Retinal pigment epithelial cell (primary cell): Measurements from ENCODE around the gene DYNLT2.

ENCODE experiments used
- DNase-seq: peaks from one replicate; pipeline ENCODE4 v3.0.0-alpha.2; 2010; ENCODE audit warnings: low read depth
- H3K4me3 ChIP-seq: 2 replicates; pipeline ENCODE4 v1.5.1; 2011; ENCODE audit warnings: mild to moderate bottlenecking, low read length, control low read depth, moderate library complexity
- TF ChIP-seq, protein P1 (sequence below): conservative IDR thresholded peaks from 2 replicates; pipeline ENCODE4 v1.5.1; 2011; ENCODE audit warnings: low read depth, low read length, control low read depth, inconsistent platforms

Gene DYNLT2

DNA sequence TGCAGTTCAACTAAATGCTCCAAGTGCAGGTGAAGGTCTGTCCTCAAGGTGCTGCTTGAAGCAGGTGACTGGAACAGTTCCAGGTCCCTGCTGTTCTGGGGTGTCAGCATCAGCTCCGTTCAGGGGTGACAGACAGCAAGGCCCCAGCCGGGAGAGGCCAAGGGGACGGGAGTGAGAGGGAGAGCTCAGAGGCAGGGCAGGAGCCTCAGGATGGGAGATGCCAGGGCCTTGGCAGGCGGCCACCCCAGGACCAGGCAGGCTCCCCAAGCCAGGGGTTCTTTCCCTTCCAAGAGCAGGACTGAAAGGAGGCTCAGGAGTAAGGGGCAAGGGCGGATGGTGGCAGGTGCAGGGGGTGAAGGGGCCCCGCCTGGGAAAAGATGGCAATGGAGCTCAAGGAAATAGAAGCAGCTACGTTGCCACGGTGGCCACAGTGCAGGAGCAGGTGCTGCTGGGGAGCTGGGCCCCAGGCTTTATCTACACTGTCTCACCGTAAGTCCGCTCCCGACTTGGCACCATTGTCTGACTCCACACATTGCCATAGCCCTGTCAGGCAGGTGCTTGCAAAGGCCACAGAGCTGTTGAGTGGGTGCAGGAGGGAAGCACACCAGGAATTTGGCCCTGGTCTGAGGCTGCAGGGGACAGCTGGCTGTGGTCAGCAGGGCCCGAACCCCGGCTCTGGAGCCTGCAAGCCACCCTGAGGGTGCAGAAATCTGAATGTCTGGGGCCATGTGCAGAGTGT is 43.1 kb upstream of the DYNLT2 start:
- TF ChIP-seq, protein P1, sequence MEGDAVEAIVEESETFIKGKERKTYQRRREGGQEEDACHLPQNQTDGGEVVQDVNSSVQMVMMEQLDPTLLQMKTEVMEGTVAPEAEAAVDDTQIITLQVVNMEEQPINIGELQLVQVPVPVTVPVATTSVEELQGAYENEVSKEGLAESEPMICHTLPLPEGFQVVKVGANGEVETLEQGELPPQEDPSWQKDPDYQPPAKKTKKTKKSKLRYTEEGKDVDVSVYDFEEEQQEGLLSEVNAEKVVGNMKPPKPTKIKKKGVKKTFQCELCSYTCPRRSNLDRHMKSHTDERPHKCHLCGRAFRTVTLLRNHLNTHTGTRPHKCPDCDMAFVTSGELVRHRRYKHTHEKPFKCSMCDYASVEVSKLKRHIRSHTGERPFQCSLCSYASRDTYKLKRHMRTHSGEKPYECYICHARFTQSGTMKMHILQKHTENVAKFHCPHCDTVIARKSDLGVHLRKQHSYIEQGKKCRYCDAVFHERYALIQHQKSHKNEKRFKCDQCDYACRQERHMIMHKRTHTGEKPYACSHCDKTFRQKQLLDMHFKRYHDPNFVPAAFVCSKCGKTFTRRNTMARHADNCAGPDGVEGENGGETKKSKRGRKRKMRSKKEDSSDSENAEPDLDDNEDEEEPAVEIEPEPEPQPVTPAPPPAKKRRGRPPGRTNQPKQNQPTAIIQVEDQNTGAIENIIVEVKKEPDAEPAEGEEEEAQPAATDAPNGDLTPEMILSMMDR: no peak
- H3K4me3 ChIP-seq: no peak overlapping the region
- no peak for DNase-seq

DNA sequence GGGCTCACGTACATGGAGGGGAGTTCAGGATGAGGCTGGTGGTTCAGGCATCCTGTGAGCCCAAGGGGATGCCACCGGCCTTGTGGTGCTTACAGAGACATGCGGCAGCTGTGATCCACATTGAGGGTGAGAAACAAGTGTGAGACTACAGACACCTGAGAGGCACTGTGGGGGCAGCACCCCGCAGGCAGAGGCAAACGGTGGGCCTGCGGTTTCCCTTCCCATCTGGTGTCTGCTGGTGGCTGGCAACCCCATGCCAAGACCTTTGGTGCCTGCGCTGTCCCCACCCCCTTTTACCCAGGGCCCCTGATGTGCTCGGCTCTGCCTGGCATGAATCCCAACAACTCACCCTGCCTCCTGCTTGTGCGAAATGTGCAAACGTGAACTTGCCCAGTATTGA is 42.0 kb upstream of the DYNLT2 start:
- no peak for DNase-seq
- TF ChIP-seq, protein P1: no peak
- no peak overlapping the region for H3K4me3 ChIP-seq

DNA sequence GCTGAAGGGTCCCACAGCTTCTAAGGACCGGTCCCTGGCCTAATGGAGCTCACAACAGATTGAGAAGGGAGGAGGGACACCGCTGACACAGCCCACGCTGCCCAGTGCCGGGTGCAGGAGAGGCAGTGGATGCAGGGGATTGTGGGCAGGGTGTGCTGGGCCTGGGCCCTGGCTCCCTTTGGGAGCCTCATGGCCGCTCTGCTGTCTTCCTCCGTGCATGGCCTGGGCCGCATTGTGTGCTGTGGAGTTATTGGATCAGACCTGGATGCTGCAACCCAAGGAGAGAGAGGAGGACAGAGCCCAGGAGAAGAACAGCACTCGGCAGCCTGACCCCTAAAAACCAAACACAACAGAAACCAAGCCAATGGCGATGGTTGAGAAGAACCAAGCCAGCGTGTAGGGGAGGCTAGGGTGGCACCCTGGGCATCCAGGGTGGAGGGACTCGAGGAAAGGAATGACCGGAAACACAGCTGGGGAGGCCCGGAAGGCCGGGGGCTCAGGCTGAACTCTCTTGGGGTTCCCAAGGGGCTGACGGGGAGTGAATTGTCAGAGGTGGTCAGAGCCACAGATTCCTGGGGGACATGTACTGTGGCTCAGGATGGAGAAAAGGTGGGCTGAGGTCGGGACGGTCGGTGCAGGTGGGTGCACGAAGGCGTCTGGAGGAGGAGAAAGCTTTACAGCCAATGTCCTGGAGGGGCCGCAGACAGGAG is 41.1 kb upstream of the DYNLT2 start:
- TF ChIP-seq, protein P1: no peak
- DNase-seq: no peak
- H3K4me3 ChIP-seq: no peak overlapping the region

DNA sequence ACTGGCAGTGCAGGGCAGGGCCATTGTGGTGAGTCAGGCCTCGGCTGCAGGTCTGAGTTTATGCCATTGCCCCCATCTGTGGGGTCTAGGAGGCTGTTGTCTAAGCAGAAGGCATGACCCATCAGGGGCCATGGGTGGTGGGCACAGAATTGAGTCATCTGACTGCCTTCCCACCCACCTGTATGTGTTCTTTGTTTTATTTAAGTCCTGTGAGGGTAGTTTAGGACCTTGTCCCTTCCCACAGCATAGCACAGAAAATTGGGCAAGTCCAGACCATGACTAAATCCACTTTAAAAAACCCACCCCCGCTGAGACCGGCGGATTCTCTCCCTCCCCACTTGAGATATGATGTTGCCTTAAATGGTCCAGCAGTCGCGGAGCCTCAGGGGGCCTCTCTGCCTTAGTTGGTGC is 40.4 kb upstream of the DYNLT2 start:
- DNase-seq: no peak
- H3K4me3 ChIP-seq: no peak overlapping the region
- TF ChIP-seq, protein P1: no peak

DNA sequence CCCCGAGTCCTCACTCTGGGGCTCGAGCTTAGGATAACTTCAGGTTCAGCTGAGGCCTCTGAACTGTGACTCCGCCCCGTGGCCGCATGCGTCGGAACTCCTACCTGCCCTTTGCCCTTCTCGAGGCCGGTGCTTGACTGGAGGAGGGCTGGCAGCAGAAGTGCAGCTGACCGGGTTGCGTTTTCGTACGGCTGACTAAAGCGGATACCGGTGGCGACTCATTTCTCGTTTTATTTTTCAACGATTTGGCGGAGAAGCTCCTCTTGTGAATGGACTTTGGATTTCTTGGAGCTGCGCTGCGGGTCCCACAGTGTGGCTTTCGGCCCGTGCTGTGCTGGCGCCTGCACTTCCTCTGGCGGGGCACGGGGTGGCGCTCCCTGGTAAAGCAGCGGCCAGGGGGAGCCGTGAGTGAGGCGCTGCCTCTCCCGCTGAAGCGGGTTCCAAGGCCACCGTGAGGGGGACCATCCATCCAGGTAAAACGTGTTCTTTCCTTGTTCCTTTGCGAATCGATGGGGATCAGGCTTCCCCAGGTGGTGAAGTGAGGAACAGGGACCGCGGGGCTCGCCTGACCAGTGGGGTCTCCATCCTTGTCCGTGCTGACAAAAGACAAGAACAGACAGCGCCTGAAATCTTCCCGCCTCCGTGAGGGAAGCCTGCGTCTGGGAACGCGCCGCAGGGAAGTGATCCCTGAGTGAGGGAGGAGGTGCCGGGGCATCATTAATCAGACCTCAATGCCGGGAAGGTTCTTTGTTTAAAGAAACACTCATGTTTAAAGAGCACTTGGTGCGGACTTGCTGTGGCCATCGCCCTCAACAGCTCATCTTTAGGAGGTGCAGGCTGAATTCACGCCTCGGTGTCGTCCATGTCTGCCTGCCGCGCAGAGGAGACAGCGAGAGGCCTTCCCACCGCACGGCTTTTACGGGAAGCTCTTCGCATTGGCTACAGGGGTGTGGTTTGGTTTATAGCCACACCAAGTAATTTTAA is 38.9 kb upstream of the DYNLT2 start:
- H3K4me3 ChIP-seq: peak overlapping the region; percentile 57
- no peak for DNase-seq
- TF ChIP-seq, protein P1: peak; percentile 98

DNA sequence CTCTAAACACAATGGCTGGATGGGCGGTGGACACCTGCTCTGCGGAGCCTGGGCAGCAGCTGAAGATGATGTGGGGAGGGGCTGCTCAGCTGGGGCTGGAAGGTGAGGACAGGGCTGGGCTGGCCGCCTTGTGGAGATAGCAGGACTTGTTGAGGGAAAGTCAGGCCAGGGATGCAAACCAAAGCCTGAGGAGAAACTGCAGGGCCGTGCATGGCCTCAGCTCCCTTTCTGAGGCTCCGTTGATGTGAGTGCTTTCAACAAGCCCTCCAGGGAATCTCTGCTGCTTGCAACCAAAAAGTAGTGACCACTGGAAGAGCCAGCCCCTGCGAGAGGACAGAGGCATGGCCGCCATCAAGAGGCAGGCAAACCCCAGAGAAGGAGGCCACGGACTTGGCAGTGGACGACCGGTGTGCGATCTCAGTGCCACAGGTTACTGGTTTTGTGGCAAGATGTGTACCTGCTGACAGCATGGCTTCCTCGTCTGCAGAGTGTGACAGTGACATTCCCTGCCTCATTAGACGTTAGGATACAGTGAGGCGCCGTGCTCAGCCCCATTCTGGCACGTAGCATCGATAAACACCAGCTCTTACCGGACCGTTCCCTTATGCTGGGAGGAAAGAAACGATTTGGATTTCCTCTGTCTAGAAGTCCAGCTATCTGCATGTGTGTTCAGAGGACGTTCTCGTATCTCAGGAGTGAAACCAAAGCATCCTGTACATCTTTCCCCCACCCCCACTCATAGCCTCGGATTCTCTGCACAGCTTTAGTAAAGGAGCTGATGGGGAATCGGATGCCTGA is 38.0 kb upstream of the DYNLT2 start:
- peak overlapping the region; percentile 57 for H3K4me3 ChIP-seq
- no peak for DNase-seq
- TF ChIP-seq, protein P1: no peak
